HG03558 (cell line): ENCODE measurements around the gene THRB.

Source experiments
- ATAC-seq: cut with Tn5 transposase; IDR thresholded peaks from one replicate; pipeline ENCODE4 v1.9.1; 2021; ENCODE audit warnings: moderate number of reproducible peaks; ENCODE audit not compliant: unreplicated experiment; ENCODE audit errors: extremely low read depth

Gene THRB

GRCh38 chr3:24288496-24289236, 206.0 kb downstream of the THRB start:
- ATAC-seq: no peak

DNA sequence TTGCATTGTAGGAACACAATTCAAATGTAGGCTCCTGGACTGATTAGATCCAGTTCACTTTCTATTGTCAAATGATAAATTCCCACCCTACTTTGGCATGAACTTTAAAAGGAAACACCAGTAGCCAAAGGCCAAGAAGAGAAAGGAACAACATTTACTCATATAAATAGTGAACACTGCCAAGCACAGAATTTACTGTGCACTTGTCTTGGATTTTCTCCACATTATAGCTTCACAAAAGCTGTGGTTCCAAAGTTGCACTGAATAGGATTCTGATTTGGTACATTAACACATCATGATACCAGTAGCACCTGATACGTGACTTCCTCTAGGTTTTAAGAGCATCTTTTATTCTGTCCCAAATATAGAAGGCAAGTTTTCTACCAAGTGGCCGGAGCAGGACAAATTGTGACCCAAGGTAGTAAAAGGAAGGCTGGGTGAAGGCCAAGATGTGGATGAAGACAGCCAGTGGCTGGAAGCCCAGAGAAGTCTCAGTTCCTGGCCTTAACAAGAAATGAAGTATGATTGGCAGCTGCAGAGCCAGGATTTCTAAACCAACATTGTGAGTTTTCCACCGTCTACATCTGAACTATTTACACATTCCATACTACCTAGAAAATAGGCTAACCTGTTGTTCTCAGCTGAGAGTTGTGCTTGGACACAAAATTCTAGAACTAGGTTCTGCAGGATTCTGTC, 206.7 kb downstream of the THRB start:
- ATAC-seq: no peak

DNA sequence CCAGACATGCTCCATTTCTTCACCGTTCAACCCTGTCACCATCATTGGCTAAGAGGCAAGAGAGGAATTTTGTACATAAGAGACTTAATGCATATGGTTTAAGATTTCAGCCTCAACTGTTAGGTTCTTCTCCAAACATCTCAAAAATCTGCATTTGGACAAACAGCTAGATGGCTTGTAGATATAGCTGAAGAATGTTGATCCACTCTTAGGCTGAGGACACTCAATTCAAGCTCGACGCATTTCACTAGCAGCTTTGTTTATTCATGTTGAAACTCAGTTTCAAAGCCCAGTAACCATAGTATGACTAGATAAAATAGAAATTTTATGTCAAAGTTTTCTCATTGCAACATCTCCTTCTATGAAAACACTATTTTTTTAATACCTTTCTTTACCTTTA, 208.2 kb downstream of the THRB start:
- ATAC-seq: no peak

GRCh38 chr3:24278543-24278942, 216.1 kb downstream of the THRB start:
- no peak for ATAC-seq

GRCh38 chr3:24273491-24273890, 221.2 kb downstream of the THRB start:
- no peak for ATAC-seq

DNA sequence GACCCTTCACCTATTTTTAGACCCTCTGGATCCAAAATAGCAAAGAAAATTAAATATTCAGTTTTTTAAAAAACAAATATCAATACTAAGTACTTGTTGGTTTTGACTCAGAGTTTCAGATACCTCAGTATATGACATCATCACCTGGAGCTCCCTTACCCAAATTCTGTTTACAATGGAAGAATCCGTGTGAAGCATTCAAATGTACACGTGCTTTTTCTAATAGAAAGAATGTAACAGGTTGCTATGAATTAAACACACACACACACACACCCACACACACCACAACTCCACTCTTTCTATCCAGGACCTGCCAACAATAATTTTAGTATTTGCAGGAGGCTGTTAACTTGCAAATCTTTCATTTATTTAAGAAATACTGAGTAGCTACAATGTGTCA, 221.8 kb downstream of the THRB start:
- no peak for ATAC-seq

- no peak for ATAC-seq
Measured at GRCh38 chr3:24272408-24272807, 222.2 kb downstream of the THRB start.

GRCh38 chr3:24271228-24271627, 223.4 kb downstream of the THRB start:
- no peak for ATAC-seq

- no peak for ATAC-seq
Measured at GRCh38 chr3:24270744-24271143, 223.9 kb downstream of the THRB start.

GRCh38 chr3:24270204-24270691, 224.4 kb downstream of the THRB start:
- no peak for ATAC-seq

DNA sequence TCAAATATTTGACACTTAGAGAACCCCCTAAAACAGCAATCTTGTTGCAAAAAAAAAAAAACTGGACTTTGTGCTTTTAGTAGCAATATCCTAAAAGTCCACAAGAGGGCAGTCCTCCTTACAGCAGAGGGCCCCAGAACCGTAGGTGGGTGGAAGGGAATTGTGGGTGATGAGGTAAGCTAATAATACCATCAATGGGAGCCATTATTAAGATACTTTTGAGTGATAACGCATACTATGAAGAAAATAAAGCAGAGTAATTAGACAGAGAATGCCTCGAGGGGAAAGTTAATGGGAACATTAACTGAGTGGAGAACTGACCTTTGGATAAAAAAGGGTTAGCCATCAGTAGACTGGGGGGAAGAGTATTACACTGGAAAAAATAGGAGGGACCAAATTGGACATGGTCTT, 229.9 kb downstream of the THRB start:
- no peak for ATAC-seq

DNA sequence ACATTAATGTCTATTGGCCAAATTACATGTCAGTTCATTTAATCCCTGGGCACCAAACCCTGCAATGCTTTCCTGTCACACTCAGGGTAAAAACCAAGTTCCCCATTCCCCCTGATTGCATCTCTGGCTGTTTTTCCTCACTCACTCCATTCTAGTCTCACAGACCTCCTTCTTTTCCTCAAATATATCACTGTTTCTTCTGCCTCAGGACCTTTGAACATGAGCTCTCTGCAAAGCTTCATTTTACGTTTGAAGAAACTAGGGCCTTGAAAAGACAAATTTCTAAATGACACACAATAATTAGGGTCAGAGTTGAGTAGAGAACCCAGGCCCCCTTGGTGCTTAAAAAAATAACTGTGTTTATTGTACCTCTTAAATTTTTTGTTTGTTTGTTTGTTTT, 230.6 kb downstream of the THRB start:
- no peak for ATAC-seq

DNA sequence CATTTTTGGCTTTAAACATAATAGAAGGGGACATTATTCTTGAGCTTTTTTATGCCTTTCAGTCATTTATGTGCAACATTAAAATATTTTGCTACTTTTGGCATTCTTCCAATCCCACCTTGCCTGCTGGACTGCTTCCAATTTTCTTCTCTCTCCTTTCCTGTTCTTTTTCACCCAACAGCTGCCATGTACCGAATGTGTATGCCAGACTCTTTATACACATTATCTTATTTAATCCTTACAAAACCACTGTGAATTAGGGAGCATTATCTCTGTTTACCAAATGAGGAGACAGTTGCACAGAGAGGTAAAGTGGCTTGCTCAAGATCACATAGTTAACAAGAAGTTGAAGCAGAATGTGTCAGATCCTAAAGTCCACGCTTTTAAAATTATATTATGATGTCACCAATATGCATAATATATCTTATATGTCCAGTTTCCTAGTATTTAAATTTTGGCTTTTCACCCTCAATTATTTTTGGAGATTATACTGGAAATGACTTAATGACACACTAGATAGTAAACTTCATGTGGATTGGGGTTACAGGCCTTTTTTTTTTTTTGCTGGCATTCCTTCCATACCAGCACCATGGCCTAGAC, 231.5 kb downstream of the THRB start:
- ATAC-seq: no peak

DNA sequence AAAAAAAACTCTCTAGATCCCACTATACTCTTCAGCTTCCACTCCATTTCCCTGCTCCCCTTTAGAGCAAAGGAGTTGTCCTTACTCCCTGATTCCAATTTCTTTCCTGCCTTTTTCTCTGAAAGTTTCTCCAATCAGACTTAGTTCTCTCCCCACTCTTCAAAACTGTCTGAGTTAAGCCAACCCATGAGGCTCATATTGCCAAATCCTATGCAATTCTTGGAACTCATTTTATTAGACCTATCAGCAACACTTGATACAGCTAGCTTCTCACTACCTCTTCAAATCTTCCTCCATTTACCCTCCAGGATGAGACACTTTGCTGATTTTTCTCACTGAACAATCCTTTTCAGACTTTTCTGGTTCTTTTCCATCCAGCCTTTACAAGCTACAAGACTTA, 233.1 kb downstream of the THRB start:
- no peak for ATAC-seq

- ATAC-seq: no peak
Measured at GRCh38 chr3:24259901-24260512, 234.6 kb downstream of the THRB start.

DNA sequence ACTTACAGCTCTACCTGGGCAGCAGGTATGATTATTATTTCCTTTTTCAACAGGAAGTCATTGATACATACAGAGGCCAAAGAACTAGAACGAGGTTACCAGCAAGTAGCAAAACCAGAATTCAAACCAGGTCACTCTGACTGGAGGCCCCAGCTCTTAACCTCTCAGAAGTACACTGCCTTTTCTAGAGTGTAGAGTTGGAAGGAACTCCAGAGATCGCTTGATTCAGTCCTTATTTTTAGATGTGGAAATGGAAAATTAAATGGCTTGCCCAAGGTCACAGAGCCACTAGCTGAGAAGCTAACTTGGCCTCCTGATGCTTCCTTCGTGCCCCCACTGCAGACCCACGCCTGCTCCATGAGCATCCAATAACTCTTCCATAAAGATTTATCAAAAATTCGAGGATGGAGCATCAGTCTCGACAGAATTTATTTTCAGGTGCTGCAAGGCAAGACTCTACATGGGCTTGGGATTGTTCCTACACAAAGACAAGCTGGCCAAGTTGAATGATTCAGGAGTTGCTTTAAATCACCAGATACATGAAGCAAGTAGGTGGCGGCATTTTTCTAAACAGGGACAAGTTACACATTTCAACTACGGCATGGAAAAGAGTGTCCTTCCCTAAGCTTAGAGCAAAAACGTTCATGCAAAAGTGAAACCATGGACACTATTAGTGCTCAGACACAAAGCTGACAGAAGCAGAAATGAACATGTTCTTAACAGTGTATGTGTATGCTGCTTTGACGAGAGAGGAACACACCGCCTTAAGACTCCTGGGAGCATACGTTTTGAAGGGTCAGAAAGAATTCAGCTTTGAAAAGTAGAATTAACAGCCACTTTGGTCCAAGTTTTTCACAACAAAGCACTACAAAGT, 235.7 kb downstream of the THRB start:
- no peak for ATAC-seq

DNA sequence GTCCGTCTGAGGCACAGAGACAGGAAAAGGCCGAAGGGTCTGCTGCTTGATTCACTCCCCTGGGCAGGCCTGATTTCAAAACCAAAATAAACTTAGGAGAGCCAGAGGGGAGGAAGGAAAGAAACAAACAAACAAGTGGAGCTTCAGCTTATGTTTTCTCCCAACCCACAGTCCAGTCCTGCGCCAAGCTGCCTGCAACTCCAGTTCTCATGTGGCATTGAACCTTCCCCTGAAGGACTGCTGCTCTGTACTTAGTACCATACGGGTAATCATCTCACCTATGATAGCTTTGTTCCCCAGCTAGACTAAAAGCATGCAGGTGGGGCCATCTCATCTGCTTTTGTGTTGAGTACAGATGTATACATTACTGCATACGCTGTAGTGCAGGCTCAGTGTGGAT, 236.4 kb downstream of the THRB start:
- ATAC-seq: no peak

GRCh38 chr3:24255414-24255813, 239.2 kb downstream of the THRB start:
- ATAC-seq: no peak

- no peak for ATAC-seq
Measured at GRCh38 chr3:24254649-24255048, 240.0 kb downstream of the THRB start.

DNA sequence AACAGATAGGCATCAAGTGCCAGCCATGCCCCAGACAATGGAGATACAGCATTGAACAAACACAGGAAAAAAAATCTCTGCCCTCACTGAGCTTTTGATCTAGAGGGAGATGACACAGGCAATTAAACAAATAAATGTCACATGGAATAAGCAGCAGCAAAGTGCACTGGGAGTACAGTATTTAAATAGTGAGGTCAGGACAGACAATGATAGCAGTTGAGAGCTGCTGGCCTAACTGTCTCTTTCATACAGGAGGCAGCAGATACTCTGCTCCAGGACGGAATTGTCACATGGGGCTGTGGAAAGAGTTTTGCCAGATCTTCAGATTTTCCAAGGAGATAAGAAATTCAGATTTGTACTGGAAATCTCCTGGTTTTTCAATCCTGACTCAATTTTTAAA, 241.3 kb downstream of the THRB start:
- ATAC-seq: no peak
